GM23338 (cell line): ENCODE measurements around the gene GAL3ST1. TPM values are rescaled to one million over a fixed set of nuclear protein-coding genes. Genes with fewer than 3 reads are reported as not detected.

ENCODE experiments used
- ATAC-seq: fragments of 200-7000 bp; cut with Tn5 transposase; 3 replicates; pipeline ENCODE4 v1.9.1; 2020
- DNase-seq: peaks from one replicate; pipeline ENCODE4 v3.0.0-alpha.2; 2015; ENCODE audit warnings: low spot score
- H2AFZ ChIP-seq: fragments of 200-600 bp; sonication (generic); 2 replicates; pipeline ENCODE4 v1.8.0; 2016; ENCODE audit warnings: antibody characterized with exemption, mild to moderate bottlenecking, moderate library complexity
- H3F3A ChIP-seq: fragments of 200-600 bp; sonication (generic); replicated peaks from 2 replicates; pipeline ENCODE4 v1.8.0; 2017; ENCODE audit warnings: antibody characterized with exemption, mixed run types, low read depth
- H3K27ac ChIP-seq: fragments of 200-600 bp; sonication (generic); 2 replicates; pipeline ENCODE4 v1.6.1; 2016; ENCODE audit warnings: low read depth
- H3K27me3 ChIP-seq: fragments of 200-600 bp; sonication (generic); 2 replicates; pipeline ENCODE4 v1.8.0; 2016; ENCODE audit warnings: mild to moderate bottlenecking, mixed run types, moderate library complexity; ENCODE audit not compliant: insufficient read depth
- H3K36me3 ChIP-seq: fragments of 200-600 bp; sonication (generic); 2 replicates; pipeline ENCODE4 v1.8.0; 2016; ENCODE audit warnings: mild to moderate bottlenecking; ENCODE audit not compliant: insufficient read depth
- H3K4me1 ChIP-seq: fragments of 200-600 bp; sonication (generic); 2 replicates; pipeline ENCODE4 v1.8.0; 2016; ENCODE audit warnings: mild to moderate bottlenecking, moderate library complexity; ENCODE audit not compliant: insufficient read depth
- H3K4me2 ChIP-seq: fragments of 200-600 bp; sonication (generic); 2 replicates; pipeline ENCODE4 v1.7.1; 2017; ENCODE audit warnings: mixed run types
- H3K4me3 ChIP-seq: fragments of 200-600 bp; sonication (generic); 2 replicates; pipeline ENCODE4 v1.6.1; 2016; ENCODE audit warnings: mixed run types
- H3K79me2 ChIP-seq: fragments of 200-600 bp; sonication (generic); replicated peaks from 2 replicates; pipeline ENCODE4 v1.8.0; 2017; ENCODE audit warnings: mild to moderate bottlenecking; ENCODE audit not compliant: insufficient read depth
- H3K9me2 ChIP-seq: fragments of 200-600 bp; sonication (generic); 2 replicates; pipeline ENCODE4 v1.8.0; 2017; ENCODE audit not compliant: insufficient read depth
- H4K20me1 ChIP-seq: fragments of 200-600 bp; sonication (generic); replicated peaks from 2 replicates; pipeline ENCODE4 v1.8.0; 2017; ENCODE audit warnings: mild to moderate bottlenecking; ENCODE audit not compliant: insufficient read depth
- H3K27ac Mint-ChIP-seq: 2 replicates; pipeline ENCODE4 v1.8.0; 2020; ENCODE audit warnings: inconsistent platforms, mild to moderate bottlenecking, moderate library complexity, mixed read lengths
- H3K27me3 Mint-ChIP-seq: 3 replicates; pipeline ENCODE4 v1.8.0; 2022; ENCODE audit warnings: low read depth, mild to moderate bottlenecking, moderate library complexity, mixed read lengths, inconsistent platforms; ENCODE audit not compliant: insufficient read depth, poor library complexity
- H3K36me3 Mint-ChIP-seq: 3 replicates; pipeline ENCODE4 v1.8.0; 2021; ENCODE audit warnings: low read depth, mild to moderate bottlenecking, inconsistent platforms, moderate library complexity, mixed read lengths
- H3K4me1 Mint-ChIP-seq: 3 replicates; pipeline ENCODE4 v1.8.0; 2020; ENCODE audit warnings: mild to moderate bottlenecking, inconsistent platforms, mixed read lengths
- H3K4me3 Mint-ChIP-seq: 3 replicates; pipeline ENCODE4 v1.8.0; 2021; ENCODE audit warnings: moderate library complexity, mild to moderate bottlenecking, inconsistent platforms, mixed read lengths
- H3K9me3 Mint-ChIP-seq: 3 replicates; pipeline ENCODE4 v1.8.0; 2020; ENCODE audit warnings: moderate library complexity, mild to moderate bottlenecking, inconsistent platforms, mixed read lengths
- EZH2 ChIP-seq: fragments of 200-600 bp; sonication (generic); IDR thresholded peaks from one replicate; pipeline ENCODE4 v1.8.0; 2017; ENCODE audit warnings: antibody characterized with exemption, mild to moderate bottlenecking, low read depth; ENCODE audit not compliant: unreplicated experiment
- EZH2phosphoT487 ChIP-seq: fragments of 200-600 bp; sonication (generic); IDR thresholded peaks from one replicate; pipeline ENCODE4 v1.8.1; 2018; ENCODE audit warnings: antibody characterized with exemption; ENCODE audit not compliant: unreplicated experiment
- JUNB ChIP-seq: IDR thresholded peaks from one replicate; pipeline ENCODE4 v1.6.1; 2016; ENCODE audit warnings: antibody characterized with exemption; ENCODE audit not compliant: unreplicated experiment
- NANOG ChIP-seq: IDR thresholded peaks from 2 replicates; pipeline ENCODE4 v1.6.1; 2016; ENCODE audit warnings: antibody characterized with exemption, borderline replicate concordance
- STAT1 ChIP-seq: IDR thresholded peaks from one replicate; pipeline ENCODE4 v1.6.1; 2016; ENCODE audit warnings: antibody characterized with exemption; ENCODE audit not compliant: unreplicated experiment
- ZNF114 ChIP-seq: fragments of 250-450 bp; sonication (Bioruptor Pico); IDR thresholded peaks from 2 replicates; pipeline ENCODE4 v1.5.0; 2020; ENCODE audit warnings: mild to moderate bottlenecking, moderate library complexity
- ZNF331 ChIP-seq: fragments of 250-450 bp; sonication (Bioruptor Pico); IDR thresholded peaks from 2 replicates; pipeline ENCODE4 v1.5.0; 2020; ENCODE audit warnings: low read depth, mild to moderate bottlenecking, moderate library complexity
- polyA plus RNA-seq: library from polyadenylated mRNA; unstranded; fragments of >200 nt; fragmentation: Nextera tagmentation; extraction: Ambion mirVana; gene quantifications from 2 replicates; pipeline ENCODE4 v1.2.1, GENCODE V29; 2016
- total RNA-seq: library from RNA; depleted of rRNA; stranded (reverse); fragments of >200 nt; shearing (Covaris generic); gene quantifications from 2 replicates; pipeline ENCODE4 v1.2.3, GENCODE V29; 2014
- TF ChIP-seq, protein P1 (sequence below): fragments of 250-450 bp; sonication (Bioruptor Pico); IDR thresholded peaks from 2 replicates; pipeline ENCODE4 v1.5.0; 2020; ENCODE audit warnings: mild to moderate bottlenecking, moderate library complexity
- TF ChIP-seq, protein P2 (sequence below): IDR thresholded peaks from one replicate; pipeline ENCODE4 v1.6.1; 2018; ENCODE audit warnings: antibody characterized with exemption; ENCODE audit not compliant: unreplicated experiment
- TF ChIP-seq, protein P3 (sequence below): IDR thresholded peaks from 2 replicates; pipeline ENCODE4 v1.6.1; 2016; ENCODE audit warnings: antibody characterized with exemption
- TF ChIP-seq, protein P4 (sequence below), 2 experiments: fragments of 200-600 bp in 1 of 2; sonication (generic) in 1 of 2; conservative IDR thresholded peaks; 2 replicates each; pipeline versions ENCODE4 v1.5.1 to v1.6.1; 2016 to 2017; ENCODE audit warnings: antibody characterized with exemption in 2 of 2, low read depth in 2 of 2, mild to moderate bottlenecking in 2 of 2, moderate library complexity in 1 of 2

The GAL3ST1 gene
- total and polyA plus RNA-seq, 2 experiments from 2014 or later, result 8.2 to 13.3 TPM

DNA sequence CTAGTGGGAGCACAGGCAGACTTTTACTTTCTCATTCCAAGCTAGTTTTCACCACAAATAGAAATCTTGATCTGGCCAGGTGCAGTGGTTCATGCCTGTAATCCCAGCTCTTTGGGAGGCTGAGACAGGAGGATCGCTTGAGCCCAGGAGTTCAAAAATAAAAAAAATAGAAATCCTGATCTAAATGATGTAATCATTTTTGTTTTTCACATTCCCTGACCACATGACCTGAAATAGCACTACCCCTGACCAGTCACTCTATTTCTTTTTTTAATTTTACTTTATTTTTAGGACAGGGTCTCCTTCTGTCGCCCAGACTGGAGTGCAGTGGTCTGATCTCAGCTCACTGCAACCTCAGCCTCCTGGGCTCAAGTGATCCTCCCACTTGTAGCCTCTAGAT, 30.3 kb upstream of the GAL3ST1 start (continued):
- TF ChIP-seq, protein P1, sequence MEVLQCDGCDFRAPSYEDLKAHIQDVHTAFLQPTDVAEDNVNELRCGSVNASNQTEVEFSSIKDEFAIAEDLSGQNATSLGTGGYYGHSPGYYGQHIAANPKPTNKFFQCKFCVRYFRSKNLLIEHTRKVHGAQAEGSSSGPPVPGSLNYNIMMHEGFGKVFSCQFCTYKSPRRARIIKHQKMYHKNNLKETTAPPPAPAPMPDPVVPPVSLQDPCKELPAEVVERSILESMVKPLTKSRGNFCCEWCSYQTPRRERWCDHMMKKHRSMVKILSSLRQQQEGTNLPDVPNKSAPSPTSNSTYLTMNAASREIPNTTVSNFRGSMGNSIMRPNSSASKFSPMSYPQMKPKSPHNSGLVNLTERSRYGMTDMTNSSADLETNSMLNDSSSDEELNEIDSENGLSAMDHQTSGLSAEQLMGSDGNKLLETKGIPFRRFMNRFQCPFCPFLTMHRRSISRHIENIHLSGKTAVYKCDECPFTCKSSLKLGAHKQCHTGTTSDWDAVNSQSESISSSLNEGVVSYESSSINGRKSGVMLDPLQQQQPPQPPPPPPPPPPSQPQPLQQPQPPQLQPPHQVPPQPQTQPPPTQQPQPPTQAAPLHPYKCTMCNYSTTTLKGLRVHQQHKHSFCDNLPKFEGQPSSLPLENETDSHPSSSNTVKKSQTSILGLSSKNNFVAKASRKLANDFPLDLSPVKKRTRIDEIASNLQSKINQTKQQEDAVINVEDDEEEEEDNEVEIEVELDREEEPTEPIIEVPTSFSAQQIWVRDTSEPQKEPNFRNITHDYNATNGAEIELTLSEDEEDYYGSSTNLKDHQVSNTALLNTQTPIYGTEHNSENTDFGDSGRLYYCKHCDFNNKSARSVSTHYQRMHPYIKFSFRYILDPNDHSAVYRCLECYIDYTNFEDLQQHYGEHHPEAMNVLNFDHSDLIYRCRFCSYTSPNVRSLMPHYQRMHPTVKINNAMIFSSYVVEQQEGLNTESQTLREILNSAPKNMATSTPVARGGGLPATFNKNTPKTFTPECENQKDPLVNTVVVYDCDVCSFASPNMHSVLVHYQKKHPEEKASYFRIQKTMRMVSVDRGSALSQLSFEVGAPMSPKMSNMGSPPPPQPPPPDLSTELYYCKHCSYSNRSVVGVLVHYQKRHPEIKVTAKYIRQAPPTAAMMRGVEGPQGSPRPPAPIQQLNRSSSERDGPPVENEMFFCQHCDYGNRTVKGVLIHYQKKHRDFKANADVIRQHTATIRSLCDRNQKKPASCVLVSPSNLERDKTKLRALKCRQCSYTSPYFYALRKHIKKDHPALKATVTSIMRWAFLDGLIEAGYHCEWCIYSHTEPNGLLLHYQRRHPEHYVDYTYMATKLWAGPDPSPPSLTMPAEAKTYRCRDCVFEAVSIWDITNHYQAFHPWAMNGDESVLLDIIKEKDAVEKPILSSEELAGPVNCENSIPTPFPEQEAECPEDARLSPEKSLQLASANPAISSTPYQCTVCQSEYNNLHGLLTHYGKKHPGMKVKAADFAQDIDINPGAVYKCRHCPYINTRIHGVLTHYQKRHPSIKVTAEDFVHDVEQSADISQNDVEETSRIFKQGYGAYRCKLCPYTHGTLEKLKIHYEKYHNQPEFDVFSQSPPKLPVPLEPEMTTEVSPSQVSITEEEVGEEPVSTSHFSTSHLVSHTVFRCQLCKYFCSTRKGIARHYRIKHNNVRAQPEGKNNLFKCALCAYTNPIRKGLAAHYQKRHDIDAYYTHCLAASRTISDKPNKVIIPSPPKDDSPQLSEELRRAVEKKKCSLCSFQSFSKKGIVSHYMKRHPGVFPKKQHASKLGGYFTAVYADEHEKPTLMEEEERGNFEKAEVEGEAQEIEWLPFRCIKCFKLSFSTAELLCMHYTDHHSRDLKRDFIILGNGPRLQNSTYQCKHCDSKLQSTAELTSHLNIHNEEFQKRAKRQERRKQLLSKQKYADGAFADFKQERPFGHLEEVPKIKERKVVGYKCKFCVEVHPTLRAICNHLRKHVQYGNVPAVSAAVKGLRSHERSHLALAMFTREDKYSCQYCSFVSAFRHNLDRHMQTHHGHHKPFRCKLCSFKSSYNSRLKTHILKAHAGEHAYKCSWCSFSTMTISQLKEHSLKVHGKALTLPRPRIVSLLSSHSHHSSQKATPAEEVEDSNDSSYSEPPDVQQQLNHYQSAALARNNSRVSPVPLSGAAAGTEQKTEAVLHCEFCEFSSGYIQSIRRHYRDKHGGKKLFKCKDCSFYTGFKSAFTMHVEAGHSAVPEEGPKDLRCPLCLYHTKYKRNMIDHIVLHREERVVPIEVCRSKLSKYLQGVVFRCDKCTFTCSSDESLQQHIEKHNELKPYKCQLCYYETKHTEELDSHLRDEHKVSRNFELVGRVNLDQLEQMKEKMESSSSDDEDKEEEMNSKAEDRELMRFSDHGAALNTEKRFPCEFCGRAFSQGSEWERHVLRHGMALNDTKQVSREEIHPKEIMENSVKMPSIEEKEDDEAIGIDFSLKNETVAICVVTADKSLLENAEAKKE (CRISPR knock-in tag), result no peak

DNA sequence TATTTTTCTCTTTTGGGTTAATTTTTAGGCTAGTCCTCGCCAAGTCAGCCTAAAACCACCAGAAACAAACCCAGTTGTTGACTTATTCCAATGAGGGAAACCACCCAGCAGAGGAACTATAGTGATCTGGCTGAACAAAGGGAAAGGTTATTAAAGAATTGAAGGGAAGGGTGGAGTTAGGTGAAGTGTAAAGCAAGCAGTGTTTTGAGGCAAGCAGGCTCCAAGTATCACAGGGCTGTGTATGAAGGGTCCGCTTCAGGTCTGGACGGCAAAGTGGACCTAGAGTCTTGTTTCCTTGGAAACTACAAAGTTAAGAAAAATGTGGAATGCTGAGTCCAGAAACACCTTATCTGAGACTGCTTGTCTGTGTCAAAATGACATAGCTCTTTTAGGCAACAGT, 29.3 kb upstream of the GAL3ST1 start:
- no peak for DNase-seq
- Histone ChIP-seq H3K9me2 (no peaks in the 10 kb centered on the region), H3K4me3 (no peak overlapping the region), H3K27me3 (no peaks in the 10 kb centered on the region), H3K36me3 (no peaks in the 10 kb centered on the region), H3K79me2 (peaks cover 8% of the 10 kb centered on the region), H3F3A (peaks cover 6% of the 10 kb centered on the region; the same call in 1 of the 2 replicates), H3K27ac (no peak overlapping the region), H2AFZ (no peak overlapping the region), H4K20me1 (no peaks in the 10 kb centered on the region), H3K4me1 (peaks cover 29% of the 10 kb centered on the region), H3K4me2 (no peak overlapping the region)
- Mint-ChIP-seq H3K27ac (0 out of 2 replicates have a peak overlapping the region, but pooled peaks have one; percentile 3), H3K4me1 (peaks cover 32% of the 10 kb centered on the region), H3K27me3 (peaks cover 11% of the 10 kb centered on the region), H3K9me3 (no peaks in the 10 kb centered on the region; the same call in 2 of the 3 replicates), H3K36me3 (no peaks in the 10 kb centered on the region; the same call in 2 of the 3 replicates), H3K4me3 (no peak overlapping the region)
- no peak for ATAC-seq
- TF ChIP-seq, protein P2, sequence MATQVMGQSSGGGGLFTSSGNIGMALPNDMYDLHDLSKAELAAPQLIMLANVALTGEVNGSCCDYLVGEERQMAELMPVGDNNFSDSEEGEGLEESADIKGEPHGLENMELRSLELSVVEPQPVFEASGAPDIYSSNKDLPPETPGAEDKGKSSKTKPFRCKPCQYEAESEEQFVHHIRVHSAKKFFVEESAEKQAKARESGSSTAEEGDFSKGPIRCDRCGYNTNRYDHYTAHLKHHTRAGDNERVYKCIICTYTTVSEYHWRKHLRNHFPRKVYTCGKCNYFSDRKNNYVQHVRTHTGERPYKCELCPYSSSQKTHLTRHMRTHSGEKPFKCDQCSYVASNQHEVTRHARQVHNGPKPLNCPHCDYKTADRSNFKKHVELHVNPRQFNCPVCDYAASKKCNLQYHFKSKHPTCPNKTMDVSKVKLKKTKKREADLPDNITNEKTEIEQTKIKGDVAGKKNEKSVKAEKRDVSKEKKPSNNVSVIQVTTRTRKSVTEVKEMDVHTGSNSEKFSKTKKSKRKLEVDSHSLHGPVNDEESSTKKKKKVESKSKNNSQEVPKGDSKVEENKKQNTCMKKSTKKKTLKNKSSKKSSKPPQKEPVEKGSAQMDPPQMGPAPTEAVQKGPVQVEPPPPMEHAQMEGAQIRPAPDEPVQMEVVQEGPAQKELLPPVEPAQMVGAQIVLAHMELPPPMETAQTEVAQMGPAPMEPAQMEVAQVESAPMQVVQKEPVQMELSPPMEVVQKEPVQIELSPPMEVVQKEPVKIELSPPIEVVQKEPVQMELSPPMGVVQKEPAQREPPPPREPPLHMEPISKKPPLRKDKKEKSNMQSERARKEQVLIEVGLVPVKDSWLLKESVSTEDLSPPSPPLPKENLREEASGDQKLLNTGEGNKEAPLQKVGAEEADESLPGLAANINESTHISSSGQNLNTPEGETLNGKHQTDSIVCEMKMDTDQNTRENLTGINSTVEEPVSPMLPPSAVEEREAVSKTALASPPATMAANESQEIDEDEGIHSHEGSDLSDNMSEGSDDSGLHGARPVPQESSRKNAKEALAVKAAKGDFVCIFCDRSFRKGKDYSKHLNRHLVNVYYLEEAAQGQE, result no peak
- TF ChIP-seq NANOG (no peak), ZNF114 (no peak), EZH2 (no peak), EZH2phosphoT487 (no peak), ZNF331 (no peak), STAT1 (no peak), JUNB (no peak)
- TF ChIP-seq, protein P3, sequence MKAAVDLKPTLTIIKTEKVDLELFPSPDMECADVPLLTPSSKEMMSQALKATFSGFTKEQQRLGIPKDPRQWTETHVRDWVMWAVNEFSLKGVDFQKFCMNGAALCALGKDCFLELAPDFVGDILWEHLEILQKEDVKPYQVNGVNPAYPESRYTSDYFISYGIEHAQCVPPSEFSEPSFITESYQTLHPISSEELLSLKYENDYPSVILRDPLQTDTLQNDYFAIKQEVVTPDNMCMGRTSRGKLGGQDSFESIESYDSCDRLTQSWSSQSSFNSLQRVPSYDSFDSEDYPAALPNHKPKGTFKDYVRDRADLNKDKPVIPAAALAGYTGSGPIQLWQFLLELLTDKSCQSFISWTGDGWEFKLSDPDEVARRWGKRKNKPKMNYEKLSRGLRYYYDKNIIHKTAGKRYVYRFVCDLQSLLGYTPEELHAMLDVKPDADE, result no peak
- TF ChIP-seq, protein P4, sequence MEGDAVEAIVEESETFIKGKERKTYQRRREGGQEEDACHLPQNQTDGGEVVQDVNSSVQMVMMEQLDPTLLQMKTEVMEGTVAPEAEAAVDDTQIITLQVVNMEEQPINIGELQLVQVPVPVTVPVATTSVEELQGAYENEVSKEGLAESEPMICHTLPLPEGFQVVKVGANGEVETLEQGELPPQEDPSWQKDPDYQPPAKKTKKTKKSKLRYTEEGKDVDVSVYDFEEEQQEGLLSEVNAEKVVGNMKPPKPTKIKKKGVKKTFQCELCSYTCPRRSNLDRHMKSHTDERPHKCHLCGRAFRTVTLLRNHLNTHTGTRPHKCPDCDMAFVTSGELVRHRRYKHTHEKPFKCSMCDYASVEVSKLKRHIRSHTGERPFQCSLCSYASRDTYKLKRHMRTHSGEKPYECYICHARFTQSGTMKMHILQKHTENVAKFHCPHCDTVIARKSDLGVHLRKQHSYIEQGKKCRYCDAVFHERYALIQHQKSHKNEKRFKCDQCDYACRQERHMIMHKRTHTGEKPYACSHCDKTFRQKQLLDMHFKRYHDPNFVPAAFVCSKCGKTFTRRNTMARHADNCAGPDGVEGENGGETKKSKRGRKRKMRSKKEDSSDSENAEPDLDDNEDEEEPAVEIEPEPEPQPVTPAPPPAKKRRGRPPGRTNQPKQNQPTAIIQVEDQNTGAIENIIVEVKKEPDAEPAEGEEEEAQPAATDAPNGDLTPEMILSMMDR (conservative IDR thresholded peaks at IDR 0.05; ENCODE audit: low read depth in 2 of 2), result no peak
